Adrenal gland (tissue), 5 donors: ENCODE results near the gene HTR3B.

Experiments used
- POLR2A ChIP-seq, 2 donors: fragments of 450-650 bp; IDR thresholded peaks; one replicate each; pipeline ENCODE4 v1.6.1; 2017; ENCODE audit warnings: antibody characterized with exemption in 2 of 2, mild to moderate bottlenecking in 2 of 2, moderate library complexity in 1 of 2
- TF ChIP-seq, protein P1 (sequence below), 6 experiments: fragments of 450-650 bp in 4 of 6; fragments of 200-600 bp in 2 of 6; sonication (generic) in 1 of 6; IDR thresholded peaks; 1 replicate in 5 of 6; 2 replicates in 1 of 6; pipeline versions ENCODE4 v1.5.1 to v1.8.0; 2016 to 2021; ENCODE audit warnings: antibody characterized with exemption in 6 of 6, mild to moderate bottlenecking in 2 of 6, moderate library complexity in 1 of 6
- donor health status: DM: no; HTN: no; CAD: no.

DNA sequence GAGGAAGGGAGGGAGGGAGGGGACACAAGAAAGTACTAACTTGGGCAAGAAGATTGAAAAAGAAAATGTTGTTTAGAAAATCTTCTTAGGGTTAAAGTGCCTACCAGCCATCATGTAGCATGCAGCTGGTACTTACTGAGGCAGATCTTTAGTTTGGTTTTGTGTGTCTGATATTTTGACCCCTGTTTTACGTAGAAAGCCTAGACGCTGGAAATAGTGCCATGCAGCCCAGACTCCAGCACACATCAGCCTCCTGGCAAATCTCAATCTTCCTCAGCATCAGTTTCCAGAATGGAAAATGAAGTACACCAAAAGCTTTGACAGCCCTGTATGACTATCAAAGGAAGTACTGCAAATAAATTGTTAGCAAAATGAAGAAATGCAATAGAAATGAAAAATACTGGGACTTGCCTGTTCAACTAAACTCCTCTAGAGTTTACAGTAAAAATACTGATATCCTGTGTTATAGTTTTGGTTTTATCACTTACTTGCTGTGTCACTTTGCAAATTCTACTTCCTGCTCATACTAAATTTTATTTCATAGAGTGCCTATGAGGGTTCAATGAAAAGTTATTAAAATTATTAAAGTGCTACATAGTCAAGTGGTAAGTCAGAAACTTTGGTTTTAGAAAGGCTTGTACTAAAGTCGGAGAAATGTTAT, 36.6 kb upstream of the HTR3B start:
- TF ChIP-seq, protein P1, sequence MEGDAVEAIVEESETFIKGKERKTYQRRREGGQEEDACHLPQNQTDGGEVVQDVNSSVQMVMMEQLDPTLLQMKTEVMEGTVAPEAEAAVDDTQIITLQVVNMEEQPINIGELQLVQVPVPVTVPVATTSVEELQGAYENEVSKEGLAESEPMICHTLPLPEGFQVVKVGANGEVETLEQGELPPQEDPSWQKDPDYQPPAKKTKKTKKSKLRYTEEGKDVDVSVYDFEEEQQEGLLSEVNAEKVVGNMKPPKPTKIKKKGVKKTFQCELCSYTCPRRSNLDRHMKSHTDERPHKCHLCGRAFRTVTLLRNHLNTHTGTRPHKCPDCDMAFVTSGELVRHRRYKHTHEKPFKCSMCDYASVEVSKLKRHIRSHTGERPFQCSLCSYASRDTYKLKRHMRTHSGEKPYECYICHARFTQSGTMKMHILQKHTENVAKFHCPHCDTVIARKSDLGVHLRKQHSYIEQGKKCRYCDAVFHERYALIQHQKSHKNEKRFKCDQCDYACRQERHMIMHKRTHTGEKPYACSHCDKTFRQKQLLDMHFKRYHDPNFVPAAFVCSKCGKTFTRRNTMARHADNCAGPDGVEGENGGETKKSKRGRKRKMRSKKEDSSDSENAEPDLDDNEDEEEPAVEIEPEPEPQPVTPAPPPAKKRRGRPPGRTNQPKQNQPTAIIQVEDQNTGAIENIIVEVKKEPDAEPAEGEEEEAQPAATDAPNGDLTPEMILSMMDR (IDR thresholded peaks at IDR 0.05) = no peak
- no peak for TF ChIP-seq POLR2A (IDR thresholded peaks at IDR 0.05)
